ENCODE measurements around the gene ATP9B.

GRCh38 chr18:79019881-79020280 is 49.3 kb upstream of the ATP9B start:
- TF ChIP-seq POLR2A (IDR thresholded peaks at IDR 0.05; ENCODE audit: low read length) (no peak), GATA1 (IDR thresholded peaks at IDR 0.05; ENCODE audit: low read depth, low read length) (no peak)
